ENCODE measurements around the gene TUBD1.

Gene TUBD1

DNA sequence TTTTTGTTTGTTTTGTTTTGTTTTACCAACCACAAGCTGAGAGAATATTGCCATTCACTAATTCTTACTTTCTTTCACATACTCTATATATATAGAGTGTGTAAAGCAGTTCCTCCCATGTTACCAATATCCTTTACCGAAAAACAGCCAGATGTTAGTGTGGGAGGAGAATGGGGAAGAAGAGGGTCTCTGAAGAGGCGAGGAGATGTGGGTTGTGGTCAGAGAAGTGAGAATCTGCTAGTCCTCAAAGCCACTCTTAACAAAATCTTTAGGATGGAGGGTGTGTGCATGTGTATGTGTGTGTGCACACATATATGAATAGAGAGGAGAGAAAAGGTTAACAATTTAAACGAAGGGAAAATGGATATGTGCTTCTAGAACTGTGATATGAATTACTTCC lies 80.6 kb downstream of the TUBD1 start:
- H3K4me2 ChIP-seq (ENCODE audit: low read depth, low read length, poor library complexity, severe bottlenecking) = no peak overlapping the region
- no peaks in the 10 kb centered on the region for H4K20me1 ChIP-seq (ENCODE audit: low read depth, low read length)
- H3K4me3 ChIP-seq (ENCODE audit: insufficient read depth, low read length, poor library complexity, severe bottlenecking) = no peak overlapping the region
- H3K27ac ChIP-seq (ENCODE audit: low read depth, low read length) = no peak overlapping the region
- no peak overlapping the region for H3K9ac ChIP-seq (ENCODE audit: low read length)
- H2AFZ ChIP-seq (ENCODE audit: low read depth, low read length, severe bottlenecking) = no peak overlapping the region
- H3K9me3 ChIP-seq (ENCODE audit: insufficient read depth, low read length) = no peaks in the 10 kb centered on the region
- no peaks in the 10 kb centered on the region for H3K27me3 ChIP-seq (ENCODE audit: low read length)
- TF ChIP-seq, protein P1, sequence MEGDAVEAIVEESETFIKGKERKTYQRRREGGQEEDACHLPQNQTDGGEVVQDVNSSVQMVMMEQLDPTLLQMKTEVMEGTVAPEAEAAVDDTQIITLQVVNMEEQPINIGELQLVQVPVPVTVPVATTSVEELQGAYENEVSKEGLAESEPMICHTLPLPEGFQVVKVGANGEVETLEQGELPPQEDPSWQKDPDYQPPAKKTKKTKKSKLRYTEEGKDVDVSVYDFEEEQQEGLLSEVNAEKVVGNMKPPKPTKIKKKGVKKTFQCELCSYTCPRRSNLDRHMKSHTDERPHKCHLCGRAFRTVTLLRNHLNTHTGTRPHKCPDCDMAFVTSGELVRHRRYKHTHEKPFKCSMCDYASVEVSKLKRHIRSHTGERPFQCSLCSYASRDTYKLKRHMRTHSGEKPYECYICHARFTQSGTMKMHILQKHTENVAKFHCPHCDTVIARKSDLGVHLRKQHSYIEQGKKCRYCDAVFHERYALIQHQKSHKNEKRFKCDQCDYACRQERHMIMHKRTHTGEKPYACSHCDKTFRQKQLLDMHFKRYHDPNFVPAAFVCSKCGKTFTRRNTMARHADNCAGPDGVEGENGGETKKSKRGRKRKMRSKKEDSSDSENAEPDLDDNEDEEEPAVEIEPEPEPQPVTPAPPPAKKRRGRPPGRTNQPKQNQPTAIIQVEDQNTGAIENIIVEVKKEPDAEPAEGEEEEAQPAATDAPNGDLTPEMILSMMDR (IDR thresholded peaks at IDR 0.05; ENCODE audit: insufficient read depth, low read length, poor library complexity, severe bottlenecking) = no peak
- TF ChIP-seq EZH2phosphoT487 (conservative IDR thresholded peaks at IDR 0.05; ENCODE audit: low read length) = no peak
- no peaks in the 10 kb centered on the region for H3K36me3 ChIP-seq (ENCODE audit: low read length)
- H3K79me2 ChIP-seq (ENCODE audit: insufficient read depth, low read length) = no peaks in the 10 kb centered on the region
- H3K9me2 ChIP-seq (replicated peaks; ENCODE audit: insufficient read depth, low read length) = no peaks in the 10 kb centered on the region
- no peaks in the 10 kb centered on the region for H3F3A ChIP-seq (ENCODE audit: insufficient read depth)

GRCh38 chr17:59811209-59811608 lies 81.5 kb downstream of the TUBD1 start:
- no peaks in the 10 kb centered on the region for H3K27me3 ChIP-seq (ENCODE audit: low read length)
- H3K9me2 ChIP-seq (replicated peaks; ENCODE audit: insufficient read depth, low read length) = no peaks in the 10 kb centered on the region
- H3K27ac ChIP-seq (ENCODE audit: low read depth, low read length) = no peak overlapping the region
- TF ChIP-seq, protein P1 (IDR thresholded peaks at IDR 0.05; ENCODE audit: insufficient read depth, low read length, poor library complexity, severe bottlenecking) = no peak
- no peak for TF ChIP-seq EZH2phosphoT487 (conservative IDR thresholded peaks at IDR 0.05; ENCODE audit: low read length)
- no peaks in the 10 kb centered on the region; the same call in 1 of the 2 replicates for H3F3A ChIP-seq (ENCODE audit: insufficient read depth)
- H3K4me3 ChIP-seq (ENCODE audit: insufficient read depth, low read length, poor library complexity, severe bottlenecking) = no peak overlapping the region
- H3K9me3 ChIP-seq (ENCODE audit: insufficient read depth, low read length) = no peaks in the 10 kb centered on the region
- no peaks in the 10 kb centered on the region; the same call in 1 of the 2 replicates for H3K36me3 ChIP-seq (ENCODE audit: low read length)
- no peak overlapping the region for H3K4me2 ChIP-seq (ENCODE audit: low read depth, low read length, poor library complexity, severe bottlenecking)
- no peaks in the 10 kb centered on the region for H3K79me2 ChIP-seq (ENCODE audit: insufficient read depth, low read length)
- no peaks in the 10 kb centered on the region for H4K20me1 ChIP-seq (ENCODE audit: low read depth, low read length)
- H2AFZ ChIP-seq (ENCODE audit: low read depth, low read length, severe bottlenecking) = no peak overlapping the region
- H3K9ac ChIP-seq (ENCODE audit: low read length) = no peak overlapping the region

- Histone ChIP-seq H3F3A (ENCODE audit: insufficient read depth) (no peaks in the 10 kb centered on the region; the same call in 1 of the 2 replicates), H3K36me3 (ENCODE audit: low read length) (no peaks in the 10 kb centered on the region; the same call in 1 of the 2 replicates), H3K4me2 (ENCODE audit: low read depth, low read length, poor library complexity, severe bottlenecking) (no peak overlapping the region), H3K27me3 (ENCODE audit: low read length) (no peaks in the 10 kb centered on the region), H3K9me3 (ENCODE audit: insufficient read depth, low read length) (no peaks in the 10 kb centered on the region), H3K9ac (ENCODE audit: low read length) (no peak overlapping the region), H3K4me3 (ENCODE audit: insufficient read depth, low read length, poor library complexity, severe bottlenecking) (no peak overlapping the region), H3K79me2 (ENCODE audit: insufficient read depth, low read length) (no peaks in the 10 kb centered on the region), H4K20me1 (ENCODE audit: low read depth, low read length) (no peaks in the 10 kb centered on the region), H3K27ac (ENCODE audit: low read depth, low read length) (no peak overlapping the region), H2AFZ (ENCODE audit: low read depth, low read length, severe bottlenecking) (no peak overlapping the region), H3K9me2 (replicated peaks; ENCODE audit: insufficient read depth, low read length) (no peaks in the 10 kb centered on the region)
- TF ChIP-seq EZH2phosphoT487 (conservative IDR thresholded peaks at IDR 0.05; ENCODE audit: low read length) = no peak
- TF ChIP-seq, protein P1 (IDR thresholded peaks at IDR 0.05; ENCODE audit: insufficient read depth, low read length, poor library complexity, severe bottlenecking) = no peak
Measured at GRCh38 chr17:59810894-59811153, 81.9 kb downstream of the TUBD1 start.
